HG03558 (cell line): ENCODE results near the gene PGS1.

Experiments used
- ATAC-seq: cut with Tn5 transposase; IDR thresholded peaks from one replicate; pipeline ENCODE4 v1.9.1; 2021; ENCODE audit warnings: moderate number of reproducible peaks; ENCODE audit not compliant: unreplicated experiment; ENCODE audit errors: extremely low read depth

The PGS1 gene

GRCh38 chr17:78345791-78346494 lies 32.5 kb upstream of the PGS1 start:
- ATAC-seq = no peak

GRCh38 chr17:78346605-78347250 lies 31.7 kb upstream of the PGS1 start:
- no peak for ATAC-seq

- ATAC-seq = no peak
Measured at GRCh38 chr17:78347453-78347852, 31.0 kb upstream of the PGS1 start.

- no peak for ATAC-seq
Measured at GRCh38 chr17:78348055-78348770, 30.2 kb upstream of the PGS1 start.

- ATAC-seq = no peak
Measured at GRCh38 chr17:78349891-78350642, 28.4 kb upstream of the PGS1 start.

- no peak for ATAC-seq
Measured at GRCh38 chr17:78351449-78352006, 26.9 kb upstream of the PGS1 start.

- no peak for ATAC-seq
Measured at GRCh38 chr17:78353834-78354233, 24.6 kb upstream of the PGS1 start.

GRCh38 chr17:78355045-78355641 lies 23.3 kb upstream of the PGS1 start:
- no peak for ATAC-seq

GRCh38 chr17:78355701-78356100 lies 22.7 kb upstream of the PGS1 start:
- ATAC-seq = no peak

GRCh38 chr17:78356101-78356713 lies 22.2 kb upstream of the PGS1 start:
- peak; percentile 46 for ATAC-seq

- ATAC-seq = no peak
Measured at GRCh38 chr17:78357177-78357586, 21.3 kb upstream of the PGS1 start.

GRCh38 chr17:78357672-78358537 lies 20.5 kb upstream of the PGS1 start:
- ATAC-seq = no peak

GRCh38 chr17:78358538-78359320 lies 19.7 kb upstream of the PGS1 start:
- ATAC-seq = no peak

GRCh38 chr17:78359321-78359996 lies 19.0 kb upstream of the PGS1 start:
- no peak for ATAC-seq

- ATAC-seq = no peak
Measured at GRCh38 chr17:78359997-78360370, 18.5 kb upstream of the PGS1 start, which contains the start of gene SOCS3. Gene SOCS3, minus strand, starts transcription at chr17:78360077. Its CDS starts 982 bp downstream, at chr17:78359095.

- ATAC-seq = no peak
Measured at GRCh38 chr17:78360371-78361224, 17.9 kb upstream of the PGS1 start.
